NCI-H2196 (cell line): ENCODE measurements around the gene IPO11.
A peak's percentile ranks its signal among the peaks of the same experiment; 100 is the strongest.
"Not testable (repeated sequence)": the region's sequence is repeated elsewhere in the genome, so short reads cannot be mapped to it uniquely, and the experiment has no call there.

Experiments
- DNase-seq: peaks from one replicate; lab custom pipeline; 2025; ENCODE audit not compliant: unreplicated experiment; lab: John Stamatoyannopoulos, UW

IPO11 gene

DNA sequence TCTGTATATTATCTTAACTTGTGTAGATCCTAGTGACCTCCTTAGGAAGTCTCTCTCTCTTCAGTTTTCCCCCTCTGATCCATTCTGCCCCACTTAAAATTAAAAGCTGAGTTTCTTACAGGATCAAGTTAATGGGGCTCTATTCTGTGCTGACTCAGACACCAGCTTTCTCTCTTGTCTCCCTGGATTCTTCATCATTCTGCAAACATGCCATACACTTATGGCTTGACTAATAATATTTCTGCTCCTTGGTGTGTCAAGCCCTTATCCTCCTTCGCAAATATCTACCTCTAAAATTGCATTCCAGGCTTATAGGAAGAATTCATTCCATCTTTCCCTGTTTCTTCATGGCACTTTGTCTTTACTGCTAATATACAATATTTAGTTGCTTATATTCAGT, 184.1 kb downstream of the IPO11 start:
- no peak for DNase-seq

DNA sequence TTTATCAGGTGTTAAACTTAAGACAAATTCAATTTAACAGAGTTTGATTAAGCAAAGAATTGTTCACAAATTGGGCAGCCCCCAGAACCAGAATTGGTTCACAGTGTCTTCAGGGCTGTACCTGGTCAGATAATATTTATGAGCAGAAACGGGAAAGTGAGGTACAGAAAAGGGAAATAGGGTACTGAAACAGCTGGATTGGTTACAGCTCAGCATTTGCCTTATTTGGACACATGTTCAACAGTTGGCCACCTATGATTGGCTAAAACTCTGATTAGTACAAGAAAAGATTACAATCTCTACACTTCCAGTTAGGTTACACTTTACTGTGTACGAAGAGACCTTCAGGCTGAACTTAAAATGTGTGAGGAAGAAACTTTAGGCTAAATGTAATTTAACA, 184.8 kb downstream of the IPO11 start:
- DNase-seq: no peak

DNA sequence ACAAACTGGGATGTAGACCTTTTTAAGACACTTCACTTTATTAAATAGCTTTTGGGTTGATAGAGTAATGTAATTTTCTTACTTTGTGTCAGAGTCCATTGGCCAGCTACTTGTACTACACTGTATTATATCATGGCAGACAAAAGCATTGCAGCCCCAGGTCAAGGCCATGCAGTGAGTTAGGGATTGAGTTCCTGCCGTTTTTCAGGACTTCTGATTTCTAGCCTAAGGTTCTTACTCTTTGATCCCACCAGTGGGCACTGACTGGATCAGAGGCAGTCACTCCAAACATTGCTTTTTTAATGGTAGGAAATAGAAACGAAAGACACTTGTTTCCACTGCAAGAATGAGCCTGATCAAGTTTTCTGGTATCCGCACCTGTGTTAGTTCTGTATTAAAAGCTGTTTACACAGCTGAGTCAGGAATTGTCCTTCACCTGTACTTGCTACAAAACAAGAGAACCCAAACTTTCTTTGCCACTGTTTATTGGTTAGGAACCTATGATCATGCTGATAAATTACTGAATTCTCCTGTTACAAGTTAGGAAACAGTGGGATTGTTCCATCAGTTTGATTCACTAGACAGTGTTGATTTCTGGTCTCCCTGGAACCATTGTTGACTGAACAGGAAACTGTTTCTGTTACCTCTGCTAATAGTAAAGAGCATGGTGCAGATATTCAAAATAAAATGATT, 188.1 kb downstream of the IPO11 start:
- peak; percentile 2 for DNase-seq

DNA sequence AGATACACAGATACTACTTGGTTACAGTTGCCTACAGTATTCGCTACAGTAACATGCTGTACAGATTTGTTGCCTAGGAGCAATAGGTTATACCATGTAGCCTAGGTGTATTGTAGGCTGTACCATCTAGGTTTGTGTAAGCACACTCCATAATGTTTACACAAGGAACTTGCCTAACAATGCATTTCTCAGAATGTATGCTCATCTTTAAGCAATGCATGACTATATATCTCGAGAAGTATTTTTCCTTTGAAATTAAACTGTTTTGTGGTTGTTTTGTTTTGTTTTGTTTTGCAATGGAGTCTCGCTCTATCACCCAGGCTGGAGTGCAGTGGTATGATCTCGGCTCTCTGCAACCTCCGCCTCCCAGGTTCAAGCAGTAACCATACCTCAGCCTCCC, 191.4 kb downstream of the IPO11 start:
- DNase-seq: no peak

DNA sequence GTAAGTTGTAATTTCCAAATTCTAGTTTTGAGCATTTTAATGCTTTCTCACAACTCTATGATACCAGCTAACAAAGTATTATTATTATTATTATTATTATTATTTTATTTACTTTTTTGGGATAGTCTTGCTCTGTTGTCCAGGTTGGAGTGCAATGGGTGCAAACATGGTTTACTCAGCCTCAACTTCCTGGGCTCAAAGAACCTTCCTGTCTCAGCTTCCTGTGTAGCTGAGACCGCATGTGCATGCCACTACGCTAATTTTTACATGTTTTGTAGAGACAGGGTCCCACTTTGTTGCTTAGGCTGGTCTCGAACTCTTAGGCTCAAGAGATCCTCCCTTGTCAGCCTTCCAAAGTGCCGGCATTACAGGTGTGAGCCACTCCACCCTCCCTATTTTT, 193.1 kb downstream of the IPO11 start:
- DNase-seq: no peak

- DNase-seq: no peak
Observed at GRCh38 chr5:62606878-62607277, 194.3 kb downstream of the IPO11 start.

- DNase-seq: no peak
Observed at GRCh38 chr5:62607615-62608014, 195.1 kb downstream of the IPO11 start.

GRCh38 chr5:62608529-62609511, 196.3 kb downstream of the IPO11 start:
- no peak for DNase-seq

- no peak for DNase-seq
Observed at GRCh38 chr5:62614355-62614754, 201.8 kb downstream of the IPO11 start.

GRCh38 chr5:62616615-62617277, 204.2 kb downstream of the IPO11 start:
- no peak for DNase-seq

DNA sequence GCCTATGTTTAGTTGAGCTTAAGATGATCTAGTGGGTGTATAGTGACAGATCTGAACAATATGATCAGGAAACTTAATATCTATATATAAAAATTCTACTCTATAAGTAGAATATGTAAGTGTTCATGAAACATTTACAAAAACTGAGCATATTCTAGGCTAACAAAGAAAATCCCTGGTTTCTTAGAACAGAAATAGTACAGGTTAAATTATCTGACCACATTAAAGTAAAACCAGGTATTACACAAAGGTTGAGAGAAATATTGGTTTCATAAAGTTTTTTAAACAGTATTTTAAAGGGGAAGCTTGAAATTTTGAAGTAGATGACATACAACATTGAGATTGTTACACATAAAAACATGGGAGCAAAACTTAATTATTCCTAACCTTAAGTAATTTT, 205.4 kb downstream of the IPO11 start:
- DNase-seq: no peak

- no peak for DNase-seq
Observed at GRCh38 chr5:62620761-62621160, 208.2 kb downstream of the IPO11 start.

GRCh38 chr5:62621280-62621679, 208.7 kb downstream of the IPO11 start:
- DNase-seq: no peak

DNA sequence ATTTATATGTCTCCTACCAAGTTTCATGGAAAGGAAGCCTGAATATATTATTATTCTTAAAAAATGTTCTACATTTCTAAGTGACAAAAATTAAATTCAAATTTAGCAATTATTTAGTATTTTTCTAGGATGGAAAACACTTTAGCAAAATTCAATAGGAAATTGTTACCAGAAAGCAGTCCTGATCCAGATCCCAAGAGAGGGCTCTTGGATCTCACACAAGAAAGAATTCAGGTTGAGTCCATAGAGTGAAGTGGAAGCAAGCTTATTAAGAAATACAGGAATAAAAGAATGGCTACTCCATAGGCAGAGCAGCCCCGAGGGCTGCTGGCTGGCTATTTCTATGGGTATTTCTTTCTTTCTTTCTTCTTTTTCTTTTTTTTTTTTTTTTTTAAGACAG, 210.7 kb downstream of the IPO11 start:
- DNase-seq: no peak

DNA sequence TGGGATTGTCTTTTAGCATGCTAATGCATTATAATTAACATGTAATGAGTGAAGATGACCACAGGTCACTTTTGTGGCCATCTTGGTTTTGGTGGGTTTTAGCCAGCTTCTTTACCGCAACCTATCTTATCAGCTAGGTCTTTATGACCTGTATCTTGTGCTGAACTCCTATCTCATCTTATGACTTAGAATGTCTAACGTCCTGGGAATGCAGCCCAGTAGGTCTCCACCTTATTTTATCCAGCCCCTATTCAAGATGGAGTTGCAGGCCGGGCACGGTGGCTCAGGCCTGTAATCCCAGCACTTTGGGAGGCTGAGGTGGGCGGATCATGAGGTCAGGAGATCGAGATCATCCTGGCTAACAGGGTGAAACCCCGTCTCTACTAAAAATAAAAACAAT, 211.9 kb downstream of the IPO11 start:
- DNase-seq: not testable (repeated sequence)

GRCh38 chr5:62626534-62626933, 214.0 kb downstream of the IPO11 start:
- DNase-seq: no peak

- no peak for DNase-seq
Observed at GRCh38 chr5:62627121-62627520, 214.6 kb downstream of the IPO11 start.

DNA sequence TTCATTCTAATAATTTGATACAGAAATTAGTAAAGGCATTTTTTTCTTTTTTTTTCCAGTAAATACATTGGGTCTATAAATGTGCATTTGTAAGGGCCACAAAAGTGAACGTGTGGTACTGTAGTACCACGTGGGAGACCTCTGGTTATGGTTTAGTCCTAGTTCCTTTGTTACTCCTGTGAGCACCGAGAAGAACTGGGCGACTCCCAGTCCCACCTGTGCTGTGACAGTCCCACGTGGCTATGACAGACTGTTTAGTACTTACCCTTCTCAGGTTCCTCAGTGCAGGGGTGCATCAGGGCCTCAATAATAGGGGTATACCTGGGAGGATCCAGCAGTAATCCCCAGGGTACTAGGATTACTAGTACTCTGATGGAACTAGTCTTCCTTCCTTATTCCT, 215.3 kb downstream of the IPO11 start:
- DNase-seq: no peak

- no peak for DNase-seq
Observed at GRCh38 chr5:62631909-62632580, 219.5 kb downstream of the IPO11 start.

- no peak for DNase-seq
Observed at GRCh38 chr5:62633243-62633642, 220.7 kb downstream of the IPO11 start.

GRCh38 chr5:62640446-62640845, 227.9 kb downstream of the IPO11 start:
- no peak for DNase-seq
